GM19438 (cell line): Measurements from ENCODE around the gene SLC39A7.

Experiments used
- ATAC-seq: cut with Tn5 transposase; IDR thresholded peaks from one replicate; pipeline ENCODE4 v1.9.1; 2021; ENCODE audit warnings: low read depth; ENCODE audit not compliant: unreplicated experiment

The SLC39A7 gene

DNA sequence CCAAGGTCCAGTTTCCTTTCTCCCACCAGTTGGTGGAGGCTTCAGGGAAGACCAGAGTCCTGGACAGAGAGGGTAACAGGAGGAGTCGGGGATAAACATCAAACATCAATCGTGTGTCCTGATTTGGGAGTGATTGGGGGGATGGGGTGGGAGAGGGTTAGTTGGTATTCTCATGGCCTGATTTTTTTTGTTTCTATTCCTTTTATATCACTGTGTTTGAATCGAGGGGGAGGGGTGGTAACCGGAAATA, 3.4 kb downstream of the SLC39A7 start:
- no peak for ATAC-seq

- peak; percentile 44 for ATAC-seq
These were observed 3.9 kb downstream of the SLC39A7 start, which contains the start of gene HSD17B8 for GRCh38 chr6:33204415-33205190. HSD17B8 (plus strand) TSS chr6:33204655; CDS start chr6:33204669, 14 bp downstream.

- no peak for ATAC-seq
These were observed 4.7 kb downstream of the SLC39A7 start for GRCh38 chr6:33205191-33206026.

DNA sequence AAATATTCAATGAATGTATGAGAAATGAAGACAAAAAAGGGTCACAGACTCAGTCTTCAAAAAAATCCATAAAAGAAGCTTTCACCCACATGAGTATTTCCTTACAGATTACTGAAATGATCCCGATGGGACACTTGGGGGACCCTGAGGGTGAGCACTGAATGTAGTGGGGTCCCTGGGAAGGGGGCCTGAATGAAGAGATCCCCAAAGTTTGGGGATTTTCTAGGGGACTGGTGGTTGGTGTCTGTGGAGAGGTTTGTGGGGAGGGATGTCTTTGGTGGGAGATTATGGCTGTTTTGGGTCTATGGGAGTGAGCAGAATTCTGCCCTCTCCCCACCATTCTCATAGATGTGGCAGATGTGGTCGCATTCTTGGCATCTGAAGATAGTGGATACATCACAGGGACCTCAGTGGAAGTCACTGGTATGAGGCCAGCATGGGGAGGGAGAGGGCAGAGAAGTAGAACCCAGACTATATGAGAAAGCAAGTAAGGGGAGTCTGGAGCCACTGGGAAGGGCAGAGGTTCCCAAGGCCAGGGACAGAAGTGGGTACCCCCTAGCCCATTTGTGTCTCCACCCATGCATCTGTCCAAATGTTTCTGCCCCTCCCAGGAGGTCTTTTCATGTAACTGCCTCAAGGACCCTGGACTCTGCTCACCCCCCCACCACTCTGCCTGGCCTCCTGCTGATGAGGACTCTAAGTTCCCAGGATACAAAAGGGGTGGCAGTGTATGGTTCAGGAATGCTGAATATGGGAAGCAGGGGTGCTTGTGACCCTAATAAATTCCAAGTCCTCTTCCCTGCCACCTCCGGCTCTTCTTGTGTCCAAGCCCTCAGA, 5.6 kb downstream of the SLC39A7 start:
- no peak for ATAC-seq

GRCh38 chr6:33206864-33207551, 6.3 kb downstream of the SLC39A7 start:
- ATAC-seq, result no peak

DNA sequence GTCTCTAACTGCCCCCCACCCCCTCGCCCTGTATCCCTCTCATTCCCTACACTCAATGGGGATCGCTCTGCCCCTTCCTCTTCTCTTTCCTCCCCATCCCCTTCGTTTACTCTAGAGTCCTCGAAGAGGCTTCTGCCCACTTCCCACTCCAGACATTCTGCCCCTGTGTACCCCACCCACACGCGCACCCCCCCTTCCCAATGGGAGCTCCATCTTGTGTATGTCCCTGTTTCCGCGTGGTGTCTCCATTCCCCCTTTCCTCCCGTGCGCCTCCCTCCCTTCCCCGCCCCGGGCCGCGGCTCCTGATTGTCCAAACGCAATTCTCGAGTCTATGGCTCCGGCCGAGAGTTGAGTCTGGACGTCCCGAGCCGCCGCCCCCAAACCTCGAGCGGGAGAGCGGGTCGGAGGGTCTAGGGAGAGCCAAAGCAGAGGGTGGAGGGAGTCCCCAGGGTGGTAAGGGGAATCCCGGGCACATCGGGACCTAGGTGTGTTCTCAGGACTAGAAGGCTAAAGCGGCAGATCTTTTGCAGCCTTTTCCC, 7.0 kb downstream of the SLC39A7 start:
- no peak for ATAC-seq

- peak; percentile 42 for ATAC-seq
These were observed 7.7 kb downstream of the SLC39A7 start, which contains the start of gene RING1 for GRCh38 chr6:33208091-33208967. RING1 (plus strand) TSS chr6:33208500; CDS start chr6:33208823, 323 bp downstream.

- ATAC-seq, result no peak
These were observed 9.2 kb downstream of the SLC39A7 start for GRCh38 chr6:33209856-33210255.

DNA sequence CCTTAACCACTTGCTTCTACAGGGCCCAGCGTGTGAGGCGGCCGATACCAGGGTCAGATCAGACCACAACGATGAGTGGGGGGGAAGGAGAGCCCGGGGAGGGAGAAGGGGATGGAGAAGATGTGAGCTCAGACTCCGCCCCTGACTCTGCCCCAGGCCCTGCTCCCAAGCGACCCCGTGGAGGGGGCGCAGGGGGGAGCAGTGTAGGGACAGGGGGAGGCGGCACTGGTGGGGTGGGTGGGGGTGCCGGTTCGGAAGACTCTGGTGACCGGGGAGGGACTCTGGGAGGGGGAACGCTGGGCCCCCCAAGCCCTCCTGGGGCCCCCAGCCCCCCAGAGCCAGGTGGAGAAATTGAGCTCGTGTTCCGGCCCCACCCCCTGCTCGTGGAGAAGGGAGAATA, 10.5 kb downstream of the SLC39A7 start:
- ATAC-seq, result no peak

DNA sequence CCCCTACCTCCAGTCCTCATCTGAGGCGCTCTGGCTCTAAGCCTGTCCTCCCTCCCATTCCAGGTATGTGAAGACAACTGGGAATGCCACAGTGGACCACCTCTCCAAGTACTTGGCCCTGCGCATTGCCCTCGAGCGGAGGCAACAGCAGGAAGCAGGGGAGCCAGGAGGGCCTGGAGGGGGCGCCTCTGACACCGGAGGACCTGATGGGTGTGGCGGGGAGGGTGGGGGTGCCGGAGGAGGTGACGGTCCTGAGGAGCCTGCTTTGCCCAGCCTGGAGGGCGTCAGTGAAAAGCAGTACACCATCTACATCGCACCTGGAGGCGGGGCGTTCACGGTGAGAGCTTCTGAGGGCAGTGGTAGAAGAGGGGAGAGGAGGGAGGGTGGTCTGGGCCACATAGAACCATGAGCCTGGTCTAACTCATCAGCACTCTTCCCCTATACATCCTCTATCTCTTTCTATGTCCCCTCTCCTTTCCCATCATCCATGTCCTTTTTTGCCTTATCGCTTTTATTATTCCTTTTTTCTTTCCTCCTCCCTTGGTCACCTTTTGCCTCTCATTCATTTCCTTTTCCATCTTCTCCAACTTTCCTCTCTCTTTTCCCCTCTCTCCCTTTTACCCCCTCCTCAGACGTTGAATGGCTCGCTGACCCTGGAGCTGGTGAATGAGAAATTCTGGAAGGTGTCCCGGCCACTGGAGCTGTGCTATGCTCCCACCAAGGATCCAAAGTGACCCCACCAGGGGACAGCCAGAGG, 11.2 kb downstream of the SLC39A7 start:
- ATAC-seq, result no peak

- no peak for ATAC-seq
These were observed 12.1 kb downstream of the SLC39A7 start for GRCh38 chr6:33212857-33213165.

GRCh38 chr6:33213166-33213988, 12.7 kb downstream of the SLC39A7 start:
- no peak for ATAC-seq

- ATAC-seq, result no peak
These were observed 13.3 kb downstream of the SLC39A7 start for GRCh38 chr6:33213989-33214335.

DNA sequence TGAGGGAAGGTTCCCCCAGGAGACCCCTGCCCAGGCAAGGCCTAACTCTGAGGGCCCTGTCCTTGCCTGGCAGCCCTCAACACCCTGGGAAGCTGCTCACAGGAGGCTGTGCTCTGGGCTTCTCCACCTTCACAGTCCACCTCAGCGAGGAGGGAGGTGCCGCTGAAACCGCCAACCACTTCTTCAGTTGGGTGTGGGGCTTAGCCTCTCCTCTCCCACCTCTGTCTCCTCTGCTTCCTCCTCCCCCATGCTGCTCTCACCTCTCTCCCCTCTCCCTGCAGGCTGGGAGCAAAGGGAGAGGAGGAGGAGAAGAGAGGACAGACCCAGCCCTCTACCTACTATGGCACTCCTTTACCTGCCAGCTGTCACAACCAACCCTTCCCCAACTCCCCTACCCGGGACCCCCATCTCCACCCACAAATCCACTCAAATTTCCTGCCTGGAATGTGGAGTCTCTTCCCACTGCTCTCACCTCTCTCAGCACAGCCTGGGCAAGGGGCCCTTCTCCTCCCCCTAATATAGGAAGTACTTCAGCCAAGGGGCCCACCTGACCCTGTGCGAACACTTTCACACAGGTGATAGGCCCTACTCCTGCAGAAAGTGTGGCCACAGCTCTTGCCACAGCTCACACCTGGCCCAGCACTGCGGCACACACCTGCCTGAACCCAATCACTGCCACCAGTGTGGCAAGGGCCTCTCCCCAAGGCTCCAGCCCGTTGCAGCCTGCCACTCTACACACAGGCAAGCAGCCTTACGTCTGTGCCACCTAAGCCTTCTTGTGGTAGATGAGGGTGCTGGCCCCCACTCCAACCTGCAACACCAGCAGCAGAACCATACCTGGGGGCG, 14.8 kb downstream of the SLC39A7 start:
- no peak for ATAC-seq

- no peak for ATAC-seq
These were observed 15.5 kb downstream of the SLC39A7 start for GRCh38 chr6:33216117-33216649.

- no peak for ATAC-seq
These were observed 16.6 kb downstream of the SLC39A7 start for GRCh38 chr6:33217246-33217645.

- ATAC-seq, result no peak
These were observed 17.0 kb downstream of the SLC39A7 start for GRCh38 chr6:33217681-33218080.
